ENCODE results near the gene CTSH. TPM values are rescaled to one million over a fixed set of nuclear protein-coding genes. Genes with fewer than 3 reads are reported as not detected.
A peak's percentile ranks its signal among the peaks of the same experiment; 100 is the strongest.

The CTSH gene
- total and polyA plus RNA-seq, 2 of the 13 experiments (the other 11 are each of a cell fraction or from before 2014, with no cell fraction given): 265 to 653 TPM

DNA sequence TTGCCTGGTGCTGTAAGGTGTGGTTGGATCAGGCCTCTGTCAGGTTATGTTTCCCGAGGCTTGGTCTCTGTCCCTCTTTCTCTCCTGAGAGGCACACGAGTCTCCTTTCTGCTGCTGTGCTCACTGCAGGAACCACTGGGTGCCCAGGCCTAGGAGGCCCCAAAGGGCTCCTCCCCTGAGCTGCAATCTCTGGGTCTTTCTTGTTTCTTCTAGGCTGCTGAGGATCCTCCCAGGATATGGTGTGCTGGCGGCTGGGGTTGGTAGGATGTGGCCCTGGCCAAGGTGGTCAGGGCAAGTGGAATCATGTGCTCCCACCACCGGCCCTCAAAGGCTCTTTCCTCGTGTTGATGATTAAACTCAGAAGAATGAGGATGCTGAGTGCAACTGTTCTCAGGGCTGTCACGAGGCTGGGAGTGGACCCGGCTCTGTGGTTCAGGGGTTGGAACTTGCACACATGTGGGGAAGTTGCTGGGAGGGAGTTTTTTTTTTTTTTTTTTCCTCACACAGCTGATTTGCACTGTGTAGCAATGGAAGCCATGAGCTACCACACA is 43.6 kb upstream of the CTSH start (continued):
- TF ChIP-seq, protein P1, sequence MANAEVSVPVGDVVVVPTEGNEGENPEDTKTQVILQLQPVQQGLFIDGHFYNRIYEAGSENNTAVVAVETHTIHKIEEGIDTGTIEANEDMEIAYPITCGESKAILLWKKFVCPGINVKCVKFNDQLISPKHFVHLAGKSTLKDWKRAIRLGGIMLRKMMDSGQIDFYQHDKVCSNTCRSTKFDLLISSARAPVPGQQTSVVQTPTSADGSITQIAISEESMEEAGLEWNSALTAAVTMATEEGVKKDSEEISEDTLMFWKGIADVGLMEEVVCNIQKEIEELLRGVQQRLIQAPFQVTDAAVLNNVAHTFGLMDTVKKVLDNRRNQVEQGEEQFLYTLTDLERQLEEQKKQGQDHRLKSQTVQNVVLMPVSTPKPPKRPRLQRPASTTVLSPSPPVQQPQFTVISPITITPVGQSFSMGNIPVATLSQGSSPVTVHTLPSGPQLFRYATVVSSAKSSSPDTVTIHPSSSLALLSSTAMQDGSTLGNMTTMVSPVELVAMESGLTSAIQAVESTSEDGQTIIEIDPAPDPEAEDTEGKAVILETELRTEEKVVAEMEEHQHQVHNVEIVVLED (CRISPR knock-in tag; IDR thresholded peaks at IDR 0.05; ENCODE audit: borderline replicate concordance): no peak
- no peak for TF ChIP-seq TRIM24 (CRISPR knock-in tag; IDR thresholded peaks at IDR 0.05)
- TF ChIP-seq MYNN (CRISPR knock-in tag; IDR thresholded peaks at IDR 0.05; ENCODE audit: low read depth): no peak
- TF ChIP-seq POLR2AphosphoS2 (IDR thresholded peaks at IDR 0.05; ENCODE audit: low read depth, low read length): no peak
- TF ChIP-seq ZNF501 (CRISPR knock-in tag; IDR thresholded peaks at IDR 0.05): peak; percentile 79
- no peak for TF ChIP-seq CC2D1A (CRISPR knock-in tag; IDR thresholded peaks at IDR 0.05)
- TF ChIP-seq, protein P2, sequence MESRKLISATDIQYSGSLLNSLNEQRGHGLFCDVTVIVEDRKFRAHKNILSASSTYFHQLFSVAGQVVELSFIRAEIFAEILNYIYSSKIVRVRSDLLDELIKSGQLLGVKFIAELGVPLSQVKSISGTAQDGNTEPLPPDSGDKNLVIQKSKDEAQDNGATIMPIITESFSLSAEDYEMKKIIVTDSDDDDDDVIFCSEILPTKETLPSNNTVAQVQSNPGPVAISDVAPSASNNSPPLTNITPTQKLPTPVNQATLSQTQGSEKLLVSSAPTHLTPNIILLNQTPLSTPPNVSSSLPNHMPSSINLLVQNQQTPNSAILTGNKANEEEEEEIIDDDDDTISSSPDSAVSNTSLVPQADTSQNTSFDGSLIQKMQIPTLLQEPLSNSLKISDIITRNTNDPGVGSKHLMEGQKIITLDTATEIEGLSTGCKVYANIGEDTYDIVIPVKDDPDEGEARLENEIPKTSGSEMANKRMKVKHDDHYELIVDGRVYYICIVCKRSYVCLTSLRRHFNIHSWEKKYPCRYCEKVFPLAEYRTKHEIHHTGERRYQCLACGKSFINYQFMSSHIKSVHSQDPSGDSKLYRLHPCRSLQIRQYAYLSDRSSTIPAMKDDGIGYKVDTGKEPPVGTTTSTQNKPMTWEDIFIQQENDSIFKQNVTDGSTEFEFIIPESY (CRISPR knock-in tag; IDR thresholded peaks at IDR 0.05): no peak
- TF ChIP-seq ZBTB21 (CRISPR knock-in tag; IDR thresholded peaks at IDR 0.05): no peak; the same call in 1 of the 2 replicates
- TF ChIP-seq ZNF883 (CRISPR knock-in tag; IDR thresholded peaks at IDR 0.05; ENCODE audit: not compliant biosample characterization): peak; percentile 26
- TF ChIP-seq ZMYM4 (CRISPR knock-in tag; IDR thresholded peaks at IDR 0.05): peak; percentile 77; the same call in 1 of the 2 replicates
- peak in 1 of 2 experiments; percentile 13; a peak in 1 of 4 replicates for TF ChIP-seq NR2F1 (CRISPR knock-in tag; IDR thresholded peaks at IDR 0.05)
- TF ChIP-seq ZNF460 (CRISPR knock-in tag; IDR thresholded peaks at IDR 0.05; ENCODE audit: borderline replicate concordance): no peak
- TF ChIP-seq KLF9 (CRISPR knock-in tag; IDR thresholded peaks at IDR 0.05; ENCODE audit: low read depth): peak; percentile 45; the same call in 1 of the 2 replicates
- TF ChIP-seq, protein P3, sequence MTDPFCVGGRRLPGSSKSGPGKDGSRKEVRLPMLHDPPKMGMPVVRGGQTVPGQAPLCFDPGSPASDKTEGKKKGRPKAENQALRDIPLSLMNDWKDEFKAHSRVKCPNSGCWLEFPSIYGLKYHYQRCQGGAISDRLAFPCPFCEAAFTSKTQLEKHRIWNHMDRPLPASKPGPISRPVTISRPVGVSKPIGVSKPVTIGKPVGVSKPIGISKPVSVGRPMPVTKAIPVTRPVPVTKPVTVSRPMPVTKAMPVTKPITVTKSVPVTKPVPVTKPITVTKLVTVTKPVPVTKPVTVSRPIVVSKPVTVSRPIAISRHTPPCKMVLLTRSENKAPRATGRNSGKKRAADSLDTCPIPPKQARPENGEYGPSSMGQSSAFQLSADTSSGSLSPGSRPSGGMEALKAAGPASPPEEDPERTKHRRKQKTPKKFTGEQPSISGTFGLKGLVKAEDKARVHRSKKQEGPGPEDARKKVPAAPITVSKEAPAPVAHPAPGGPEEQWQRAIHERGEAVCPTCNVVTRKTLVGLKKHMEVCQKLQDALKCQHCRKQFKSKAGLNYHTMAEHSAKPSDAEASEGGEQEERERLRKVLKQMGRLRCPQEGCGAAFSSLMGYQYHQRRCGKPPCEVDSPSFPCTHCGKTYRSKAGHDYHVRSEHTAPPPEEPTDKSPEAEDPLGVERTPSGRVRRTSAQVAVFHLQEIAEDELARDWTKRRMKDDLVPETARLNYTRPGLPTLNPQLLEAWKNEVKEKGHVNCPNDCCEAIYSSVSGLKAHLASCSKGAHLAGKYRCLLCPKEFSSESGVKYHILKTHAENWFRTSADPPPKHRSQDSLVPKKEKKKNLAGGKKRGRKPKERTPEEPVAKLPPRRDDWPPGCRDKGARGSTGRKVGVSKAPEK (CRISPR knock-in tag; IDR thresholded peaks at IDR 0.05; ENCODE audit: borderline replicate concordance): 0 out of 2 replicates have a peak, but pooled peaks have one; percentile 63
